NCI-H2171 (cell line): ENCODE results near the gene ELK3.
"Not testable (repeated sequence)": the region's sequence is repeated elsewhere in the genome, so short reads cannot be mapped to it uniquely, and the experiment has no call there.

Source experiments
- DNase-seq: peaks from one replicate; lab custom pipeline; 2025; lab: John Stamatoyannopoulos, UW

Gene ELK3

DNA sequence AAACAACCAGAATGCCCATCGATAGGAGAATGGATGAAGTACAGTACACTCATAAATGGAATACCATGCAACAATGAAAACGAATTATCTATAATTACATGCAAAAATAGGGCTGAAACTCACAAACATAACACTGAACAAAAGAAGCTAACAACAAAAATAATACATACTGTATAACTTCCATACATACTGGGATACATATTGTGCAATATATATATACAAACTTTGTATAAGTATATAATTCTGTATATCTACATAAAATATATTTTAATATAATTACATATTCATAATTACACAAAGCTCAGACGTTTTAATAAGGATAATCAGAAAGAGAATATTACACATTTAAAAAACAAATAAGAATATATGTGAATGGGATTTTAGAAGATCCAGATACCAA is 115.9 kb downstream of the ELK3 start:
- DNase-seq = no peak

GRCh38 chr12:96311191-96311590 is 117.0 kb downstream of the ELK3 start:
- no peak for DNase-seq

GRCh38 chr12:96313606-96314005 is 119.4 kb downstream of the ELK3 start:
- no peak for DNase-seq

GRCh38 chr12:96314723-96315122 is 120.5 kb downstream of the ELK3 start:
- no peak for DNase-seq

DNA sequence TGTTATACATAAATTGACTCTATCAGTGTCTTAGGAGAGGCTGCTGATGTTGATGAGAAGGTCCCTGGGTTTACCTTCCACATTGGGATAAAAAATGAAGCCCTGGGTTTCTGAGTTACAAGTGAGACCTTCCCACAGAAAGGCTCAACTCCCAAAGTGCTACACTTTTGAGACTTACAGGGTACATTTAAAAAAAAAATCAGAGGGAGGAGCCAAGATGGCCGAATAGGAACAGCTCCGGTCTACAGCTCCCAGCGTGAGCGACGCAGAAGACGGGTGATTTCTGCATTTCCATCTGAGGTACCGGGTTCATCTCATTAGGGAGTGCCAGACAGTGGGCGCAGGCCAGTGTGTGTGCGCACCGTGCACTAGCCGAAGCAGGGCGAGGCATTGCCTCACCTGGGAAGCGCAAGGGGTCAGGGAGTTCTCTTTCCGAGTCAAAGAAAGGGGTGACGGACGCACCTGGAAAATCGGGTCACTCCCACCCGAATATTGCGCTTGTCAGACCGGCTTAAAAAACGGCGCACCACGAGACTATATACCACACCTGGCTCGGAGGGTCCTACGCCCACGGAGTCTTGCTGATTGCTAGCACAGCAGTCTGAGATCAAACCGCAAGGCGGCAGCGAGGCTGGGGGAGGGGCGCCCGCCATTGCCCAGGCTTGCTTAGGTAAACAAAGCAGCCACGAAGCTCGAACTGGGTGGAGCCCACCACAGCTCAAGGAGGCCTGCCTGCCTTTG is 121.7 kb downstream of the ELK3 start:
- DNase-seq = peak; percentile 28

DNA sequence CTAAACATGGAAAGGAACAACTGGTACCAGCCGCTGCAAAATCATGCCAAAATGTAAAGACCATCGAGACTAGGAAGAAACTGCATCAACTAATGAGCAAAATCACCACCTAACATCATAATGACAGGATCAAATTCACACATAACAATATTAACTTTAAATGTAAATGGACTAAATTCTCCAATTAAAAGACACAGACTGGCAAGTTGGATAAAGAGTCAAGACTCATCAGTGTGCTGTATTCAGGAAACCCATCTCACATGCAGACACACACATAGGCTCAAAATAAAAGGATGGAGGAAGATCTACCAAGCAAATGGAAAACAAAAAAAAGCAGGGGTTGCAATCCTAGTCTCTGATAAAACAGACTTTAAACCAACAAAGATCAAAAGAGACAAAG is 123.6 kb downstream of the ELK3 start:
- DNase-seq = not testable (repeated sequence)
